K562 (cell line): ENCODE data around the gene PTOV1. TPM values are rescaled to one million over a fixed set of nuclear protein-coding genes. Genes with fewer than 3 reads are reported as not detected.

Source experiments
- HCFC1 ChIP-seq: IDR thresholded peaks from 2 replicates; pipeline ENCODE4 v1.6.1; 2012; ENCODE audit warnings: low read depth, low read length, improper control_type of control experiment
- HMG20A ChIP-seq: fragments of 450-650 bp; formaldehyde crosslinking; conservative IDR thresholded peaks from 2 replicates; pipeline ENCODE4 v1.4.0; 2020; ENCODE audit warnings: mild to moderate bottlenecking, mixed read lengths
- MIER1 ChIP-seq: fragments of 450-650 bp; IDR thresholded peaks from 2 replicates; pipeline ENCODE4 v1.6.1; 2016; ENCODE audit warnings: antibody characterized with exemption, mild to moderate bottlenecking, low read depth
- POLR2G ChIP-seq: fragments of 200-400 bp; formaldehyde crosslinking; IDR thresholded peaks from 2 replicates; pipeline ENCODE4 v1.6.1; 2017; ENCODE audit warnings: low read depth, mild to moderate bottlenecking, antibody characterized with exemption, low read length, moderate library complexity
- TCF3 ChIP-seq: sonication (generic); formaldehyde crosslinking; IDR thresholded peaks from 2 replicates; pipeline ENCODE4 v1.4.0; 2020; ENCODE audit warnings: mild to moderate bottlenecking, missing genetic modification reagents
- WHSC1 ChIP-seq: IDR thresholded peaks from one replicate; pipeline ENCODE4 v1.6.1; 2012; ENCODE audit warnings: low read length, control low read depth, inconsistent platforms
- ZNF165 ChIP-seq: fragments of 250-450 bp; sonication (Bioruptor Pico); IDR thresholded peaks from 2 replicates; pipeline ENCODE4 v1.4.0; 2020; ENCODE audit warnings: borderline replicate concordance
- polyA plus RNA-seq, 8 experiments: library from polyadenylated mRNA; depleted of rRNA in 4 of 8; stranded (reverse) in 5 of 8; unstranded in 3 of 8; fragments of >200 nt; fragmentation: Nextera tagmentation in 2 of 8; fragmentation: Illumina TruSeq in 1 of 8; extraction: Ambion mirVana in 2 of 8; extraction: Trizol in 1 of 8; gene quantifications; 2 replicates each; pipeline versions ENCODE4 v1.2.1 to v1.2.3, GENCODE V29; 2011 to 2014; ENCODE audit warnings: inconsistent platforms in 1 of 8, missing spikeins in 1 of 8
- total RNA-seq, 7 experiments: library from RNA; depleted of rRNA in 6 of 7; stranded (reverse); fragments of >200 nt in 6 of 7; fragmentation: Illumina TruSeq in 2 of 7; extraction: Trizol in 2 of 7; gene quantifications; 2 replicates each; pipeline versions ENCODE4 v1.2.1 to v1.2.3, GENCODE V29; 2011 to 2021; ENCODE audit warnings: low replicate concordance in 1 of 7
- TF ChIP-seq, protein P1 (sequence below): sonication (generic); formaldehyde crosslinking; IDR thresholded peaks from 2 replicates; pipeline ENCODE4 v1.8.1; 2023; ENCODE audit warnings: missing genetic modification reagents, mild to moderate bottlenecking, borderline replicate concordance
- TF ChIP-seq, protein P2 (sequence below): fragments of 450-650 bp; IDR thresholded peaks from 2 replicates; pipeline ENCODE4 v1.6.1; 2018; ENCODE audit not compliant: partially characterized antibody
- TF ChIP-seq, protein P3 (sequence below): fragments of 150-350 bp; IDR thresholded peaks from 2 replicates; pipeline ENCODE4 v1.6.1; 2014; ENCODE audit warnings: low read depth, mild to moderate bottlenecking, low read length, borderline replicate concordance
- TF ChIP-seq, protein P4 (sequence below): fragments of 250-450 bp; sonication (Bioruptor Pico); IDR thresholded peaks from 2 replicates; pipeline ENCODE4 v1.5.0; 2020; ENCODE audit warnings: mild to moderate bottlenecking

PTOV1 gene
- total and polyA plus RNA-seq, 9 of the 15 experiments (the other 6 are each of a cell fraction or from before 2014, with no cell fraction given): 4.9 to 169 (median 43.5) TPM

GRCh38 chr19:49866933-49867782, 16.2 kb downstream of the PTOV1 start, which contains the start of gene PNKP (continued):
- TF ChIP-seq, protein P1, sequence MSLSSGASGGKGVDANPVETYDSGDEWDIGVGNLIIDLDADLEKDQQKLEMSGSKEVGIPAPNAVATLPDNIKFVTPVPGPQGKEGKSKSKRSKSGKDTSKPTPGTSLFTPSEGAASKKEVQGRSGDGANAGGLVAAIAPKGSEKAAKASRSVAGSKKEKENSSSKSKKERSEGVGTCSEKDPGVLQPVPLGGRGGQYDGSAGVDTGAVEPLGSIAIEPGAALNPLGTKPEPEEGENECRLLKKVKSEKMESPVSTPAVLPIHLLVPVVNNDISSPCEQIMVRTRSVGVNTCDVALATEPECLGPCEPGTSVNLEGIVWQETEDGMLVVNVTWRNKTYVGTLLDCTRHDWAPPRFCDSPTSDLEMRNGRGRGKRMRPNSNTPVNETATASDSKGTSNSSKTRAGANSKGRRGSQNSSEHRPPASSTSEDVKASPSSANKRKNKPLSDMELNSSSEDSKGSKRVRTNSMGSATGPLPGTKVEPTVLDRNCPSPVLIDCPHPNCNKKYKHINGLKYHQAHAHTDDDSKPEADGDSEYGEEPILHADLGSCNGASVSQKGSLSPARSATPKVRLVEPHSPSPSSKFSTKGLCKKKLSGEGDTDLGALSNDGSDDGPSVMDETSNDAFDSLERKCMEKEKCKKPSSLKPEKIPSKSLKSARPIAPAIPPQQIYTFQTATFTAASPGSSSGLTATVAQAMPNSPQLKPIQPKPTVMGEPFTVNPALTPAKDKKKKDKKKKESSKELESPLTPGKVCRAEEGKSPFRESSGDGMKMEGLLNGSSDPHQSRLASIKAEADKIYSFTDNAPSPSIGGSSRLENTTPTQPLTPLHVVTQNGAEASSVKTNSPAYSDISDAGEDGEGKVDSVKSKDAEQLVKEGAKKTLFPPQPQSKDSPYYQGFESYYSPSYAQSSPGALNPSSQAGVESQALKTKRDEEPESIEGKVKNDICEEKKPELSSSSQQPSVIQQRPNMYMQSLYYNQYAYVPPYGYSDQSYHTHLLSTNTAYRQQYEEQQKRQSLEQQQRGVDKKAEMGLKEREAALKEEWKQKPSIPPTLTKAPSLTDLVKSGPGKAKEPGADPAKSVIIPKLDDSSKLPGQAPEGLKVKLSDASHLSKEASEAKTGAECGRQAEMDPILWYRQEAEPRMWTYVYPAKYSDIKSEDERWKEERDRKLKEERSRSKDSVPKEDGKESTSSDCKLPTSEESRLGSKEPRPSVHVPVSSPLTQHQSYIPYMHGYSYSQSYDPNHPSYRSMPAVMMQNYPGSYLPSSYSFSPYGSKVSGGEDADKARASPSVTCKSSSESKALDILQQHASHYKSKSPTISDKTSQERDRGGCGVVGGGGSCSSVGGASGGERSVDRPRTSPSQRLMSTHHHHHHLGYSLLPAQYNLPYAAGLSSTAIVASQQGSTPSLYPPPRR (CRISPR knock-in tag): no peak
- no peak for TF ChIP-seq MIER1
- TF ChIP-seq TCF3 (CRISPR knock-in tag): 0 out of 2 replicates have a peak, but pooled peaks have one; percentile 14
- no peak for TF ChIP-seq HCFC1
- TF ChIP-seq, protein P2, sequence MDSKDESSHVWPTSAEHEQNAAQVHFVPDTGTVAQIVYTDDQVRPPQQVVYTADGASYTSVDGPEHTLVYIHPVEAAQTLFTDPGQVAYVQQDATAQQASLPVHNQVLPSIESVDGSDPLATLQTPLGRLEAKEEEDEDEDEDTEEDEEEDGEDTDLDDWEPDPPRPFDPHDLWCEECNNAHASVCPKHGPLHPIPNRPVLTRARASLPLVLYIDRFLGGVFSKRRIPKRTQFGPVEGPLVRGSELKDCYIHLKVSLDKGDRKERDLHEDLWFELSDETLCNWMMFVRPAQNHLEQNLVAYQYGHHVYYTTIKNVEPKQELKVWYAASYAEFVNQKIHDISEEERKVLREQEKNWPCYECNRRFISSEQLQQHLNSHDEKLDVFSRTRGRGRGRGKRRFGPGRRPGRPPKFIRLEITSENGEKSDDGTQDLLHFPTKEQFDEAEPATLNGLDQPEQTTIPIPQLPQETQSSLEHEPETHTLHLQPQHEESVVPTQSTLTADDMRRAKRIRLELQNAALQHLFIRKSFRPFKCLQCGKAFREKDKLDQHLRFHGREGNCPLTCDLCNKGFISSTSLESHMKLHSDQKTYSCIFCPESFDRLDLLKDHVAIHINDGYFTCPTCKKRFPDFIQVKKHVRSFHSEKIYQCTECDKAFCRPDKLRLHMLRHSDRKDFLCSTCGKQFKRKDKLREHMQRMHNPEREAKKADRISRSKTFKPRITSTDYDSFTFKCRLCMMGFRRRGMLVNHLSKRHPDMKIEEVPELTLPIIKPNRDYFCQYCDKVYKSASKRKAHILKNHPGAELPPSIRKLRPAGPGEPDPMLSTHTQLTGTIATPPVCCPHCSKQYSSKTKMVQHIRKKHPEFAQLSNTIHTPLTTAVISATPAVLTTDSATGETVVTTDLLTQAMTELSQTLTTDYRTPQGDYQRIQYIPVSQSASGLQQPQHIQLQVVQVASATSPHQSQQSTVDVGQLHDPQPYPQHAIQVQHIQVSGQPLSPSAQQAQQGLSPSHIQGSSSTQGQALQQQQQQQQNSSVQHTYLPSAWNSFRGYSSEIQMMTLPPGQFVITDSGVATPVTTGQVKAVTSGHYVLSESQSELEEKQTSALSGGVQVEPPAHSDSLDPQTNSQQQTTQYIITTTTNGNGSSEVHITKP: peak; percentile 44
- TF ChIP-seq ZNF165 (CRISPR knock-in tag): no peak
- TF ChIP-seq, protein P3, sequence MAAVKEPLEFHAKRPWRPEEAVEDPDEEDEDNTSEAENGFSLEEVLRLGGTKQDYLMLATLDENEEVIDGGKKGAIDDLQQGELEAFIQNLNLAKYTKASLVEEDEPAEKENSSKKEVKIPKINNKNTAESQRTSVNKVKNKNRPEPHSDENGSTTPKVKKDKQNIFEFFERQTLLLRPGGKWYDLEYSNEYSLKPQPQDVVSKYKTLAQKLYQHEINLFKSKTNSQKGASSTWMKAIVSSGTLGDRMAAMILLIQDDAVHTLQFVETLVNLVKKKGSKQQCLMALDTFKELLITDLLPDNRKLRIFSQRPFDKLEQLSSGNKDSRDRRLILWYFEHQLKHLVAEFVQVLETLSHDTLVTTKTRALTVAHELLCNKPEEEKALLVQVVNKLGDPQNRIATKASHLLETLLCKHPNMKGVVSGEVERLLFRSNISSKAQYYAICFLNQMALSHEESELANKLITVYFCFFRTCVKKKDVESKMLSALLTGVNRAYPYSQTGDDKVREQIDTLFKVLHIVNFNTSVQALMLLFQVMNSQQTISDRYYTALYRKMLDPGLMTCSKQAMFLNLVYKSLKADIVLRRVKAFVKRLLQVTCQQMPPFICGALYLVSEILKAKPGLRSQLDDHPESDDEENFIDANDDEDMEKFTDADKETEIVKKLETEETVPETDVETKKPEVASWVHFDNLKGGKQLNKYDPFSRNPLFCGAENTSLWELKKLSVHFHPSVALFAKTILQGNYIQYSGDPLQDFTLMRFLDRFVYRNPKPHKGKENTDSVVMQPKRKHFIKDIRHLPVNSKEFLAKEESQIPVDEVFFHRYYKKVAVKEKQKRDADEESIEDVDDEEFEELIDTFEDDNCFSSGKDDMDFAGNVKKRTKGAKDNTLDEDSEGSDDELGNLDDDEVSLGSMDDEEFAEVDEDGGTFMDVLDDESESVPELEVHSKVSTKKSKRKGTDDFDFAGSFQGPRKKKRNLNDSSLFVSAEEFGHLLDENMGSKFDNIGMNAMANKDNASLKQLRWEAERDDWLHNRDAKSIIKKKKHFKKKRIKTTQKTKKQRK: peak; percentile 42; the same call in 1 of the 2 replicates
- TF ChIP-seq WHSC1: no peak
- TF ChIP-seq POLR2G: peak; percentile 95
- TF ChIP-seq, protein P4, sequence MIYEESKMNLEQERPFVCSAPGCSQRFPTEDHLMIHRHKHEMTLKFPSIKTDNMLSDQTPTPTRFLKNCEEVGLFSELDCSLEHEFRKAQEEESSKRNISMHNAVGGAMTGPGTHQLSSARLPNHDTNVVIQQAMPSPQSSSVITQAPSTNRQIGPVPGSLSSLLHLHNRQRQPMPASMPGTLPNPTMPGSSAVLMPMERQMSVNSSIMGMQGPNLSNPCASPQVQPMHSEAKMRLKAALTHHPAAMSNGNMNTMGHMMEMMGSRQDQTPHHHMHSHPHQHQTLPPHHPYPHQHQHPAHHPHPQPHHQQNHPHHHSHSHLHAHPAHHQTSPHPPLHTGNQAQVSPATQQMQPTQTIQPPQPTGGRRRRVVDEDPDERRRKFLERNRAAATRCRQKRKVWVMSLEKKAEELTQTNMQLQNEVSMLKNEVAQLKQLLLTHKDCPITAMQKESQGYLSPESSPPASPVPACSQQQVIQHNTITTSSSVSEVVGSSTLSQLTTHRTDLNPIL: no peak
- no peak for TF ChIP-seq HMG20A
